Pancreas (tissue), 10 donors: Measurements from ENCODE around the gene MRAP. TPM values are rescaled to one million over a fixed set of nuclear protein-coding genes. Genes with fewer than 3 reads are reported as not detected.

Source experiments
- ATAC-seq, 4 donors: fragments of 200-7000 bp; cut with Tn5 transposase; one replicate each; pipeline versions ENCODE4 v1.8.0 to v1.9.1; 2020; ENCODE audit warnings: mild to moderate bottlenecking in 4 of 4, moderate library complexity in 4 of 4
- DNase-seq, 6 donors: peaks; one replicate each; pipeline ENCODE4 v3.0.0-alpha.2; 2020
- FAIRE-seq: peaks from 2 replicates; lab custom pipeline; 2012; peaks lifted over from hg19 to GRCh38; lab: Jason Lieb, UNC
- H3K27ac ChIP-seq, 4 donors: fragments of 200-600 bp; sonication (generic); 1 replicate in 3 of 4; 2 replicates in 1 of 4; pipeline versions ENCODE4 v1.5.0 to v1.8.0; 2020
- H3K27me3 ChIP-seq, 4 donors: fragments of 200-600 bp; one replicate each; pipeline ENCODE4 v1.8.0; 2021
- H3K36me3 ChIP-seq, 3 donors: fragments of 200-600 bp; sonication (generic) in 1 of 3; one replicate each; pipeline versions ENCODE4 v1.5.0 to v1.8.0; 2020 to 2021
- H3K4me1 ChIP-seq, 3 donors: fragments of 200-600 bp; one replicate each; pipeline ENCODE4 v1.8.0; 2021
- H3K4me3 ChIP-seq, 4 donors: fragments of 200-600 bp; sonication (generic) in 2 of 4; one replicate each; pipeline versions ENCODE4 v1.5.0 to v1.8.0; 2020 to 2021
- H3K9me3 ChIP-seq, 4 donors: fragments of 200-600 bp; one replicate each; pipeline ENCODE4 v1.8.0; 2021
- CTCF ChIP-seq, 4 donors: fragments of 200-600 bp; sonication (generic) in 3 of 4; IDR thresholded peaks; one replicate each; pipeline versions ENCODE4 v1.5.0 to v1.8.0; 2021; ENCODE audit warnings: antibody characterized with exemption in 4 of 4
- WGBS, 2 donors: extraction: QIAGEN DNeasy Blood & Tissue Kit; methylation state at CpG; one replicate each; pipeline ENCODE4 v1.1.7; 2013; 5-methylcytosine and 5-hydroxymethylcytosine counted together
- intact Hi-C, 3 donors: fragments of 100-400 bp; cut with DNase I; formaldehyde crosslinking; loops; one replicate each; pipeline versions ENCODE4 v1.11.1 to v1.14.2; 2022
- polyA plus RNA-seq, 2 donors: library from polyadenylated mRNA; stranded (reverse); fragments of 200-250 nt; gene quantifications; one replicate each; pipeline ENCODE4 v1.2.3, GENCODE V29; 2013
- total RNA-seq, 6 donors: library from RNA; stranded (reverse); fragmentation: NEBNext Ultra II Directional in 4 of 6; extraction: Animal tissue kit (Norgen Biotek cat#: 25700) in 4 of 6; gene quantifications; one replicate each; pipeline versions ENCODE4 v1.2.1 to v1.2.4, GENCODE V29; 2021 to 2023
- donor health status: healthy with polysubstance abuse.
- donor health status: DM: no; HTN: no; CAD: no; lungs with moderate emphysema.
- donor health status: DM: no; HTN: no; CAD: no.
- donor health status: control.
- donor health status: control.
- donor health status: Bipolar disorder and iron deficiency.
- donor health status: DM: yes; HTN: yes; CAD: no.
- donor health status: DM: no; HTN: no; CAD: no.
- donor health status: DM: no; HTN: no; CAD: no.
- donor health status: DM: yes; HTN: yes; CAD: no.

MRAP gene
- total and polyA plus RNA-seq, 8 donors = 0.23 to 1.0 (median 0.28) TPM; not detected in 5

- Histone ChIP-seq H3K4me3 (no peak overlapping the region), H3K27me3 (no peaks in the 10 kb centered on the region), H3K36me3 (no peaks in the 10 kb centered on the region), H3K4me1 (no peaks in the 10 kb centered on the region), H3K9me3 (no peaks in the 10 kb centered on the region), H3K27ac (no peak overlapping the region)
- ATAC-seq (no peak), DNase-seq (no peak), FAIRE-seq (no peak)
- intact Hi-C loops = no loop called here
- WGBS, 2 donors = 87 to 95% methylated on average over 6 of the region's 6 CpGs
- TF ChIP-seq CTCF (IDR thresholded peaks at IDR 0.05) = no peak
These were observed 3.9 kb downstream of the MRAP start for GRCh38 chr21:32302560-32302959.

- H3K36me3 ChIP-seq = peaks cover 0 to 1% (median 0%) of the 10 kb centered on the region in 3 donors
- H3K4me1 ChIP-seq = no peaks in the 10 kb centered on the region
- WGBS, 2 donors = 100% methylated on average over 1 of the region's 1 CpG
- intact Hi-C loops = no loop called here
- no peaks in the 10 kb centered on the region for H3K27me3 ChIP-seq
- H3K9me3 ChIP-seq = no peaks in the 10 kb centered on the region
- H3K27ac ChIP-seq = no peak overlapping the region
- no peak overlapping the region for H3K4me3 ChIP-seq
- ATAC-seq (no peak), FAIRE-seq (no peak), DNase-seq (no peak)
- TF ChIP-seq CTCF (IDR thresholded peaks at IDR 0.05) = no peak
These were observed 4.7 kb downstream of the MRAP start for GRCh38 chr21:32303385-32303784.

- no peak overlapping the region for H3K27ac ChIP-seq
- H3K4me1 ChIP-seq = no peaks in the 10 kb centered on the region
- peaks cover 0 to 5% (median 0%) of the 10 kb centered on the region in 3 donors for H3K36me3 ChIP-seq
- ATAC-seq = no peak
- no peaks in the 10 kb centered on the region for H3K27me3 ChIP-seq
- H3K4me3 ChIP-seq = no peak overlapping the region
- WGBS, 2 donors = 92 to 98% methylated on average over 7 of the region's 7 CpGs
- no peaks in the 10 kb centered on the region for H3K9me3 ChIP-seq
- no peak for TF ChIP-seq CTCF (IDR thresholded peaks at IDR 0.05)
- no peak for DNase-seq
- FAIRE-seq = no peak
- intact Hi-C loops = no loop called here
These were observed 6.3 kb downstream of the MRAP start for GRCh38 chr21:32304998-32305397.

- FAIRE-seq (no peak), DNase-seq (no peak), ATAC-seq (no peak)
- Histone ChIP-seq H3K27ac (no peak overlapping the region), H3K4me1 (no peaks in the 10 kb centered on the region), H3K9me3 (no peaks in the 10 kb centered on the region), H3K36me3 (peaks cover 0 to 5% (median 0%) of the 10 kb centered on the region in 3 donors), H3K4me3 (no peak overlapping the region), H3K27me3 (no peaks in the 10 kb centered on the region)
- no peak for TF ChIP-seq CTCF (IDR thresholded peaks at IDR 0.05)
- WGBS, 2 donors = 71 to 76% methylated on average over 22 of the region's 22 CpGs
- intact Hi-C loops = no loop called here
These were observed 7.5 kb downstream of the MRAP start for GRCh38 chr21:32306021-32306780.

GRCh38 chr21:32307706-32308105, 9.1 kb downstream of the MRAP start:
- Histone ChIP-seq H3K4me3 (no peak overlapping the region), H3K4me1 (no peaks in the 10 kb centered on the region), H3K27me3 (no peaks in the 10 kb centered on the region), H3K27ac (no peak overlapping the region), H3K36me3 (peaks cover 0 to 11% (median 0%) of the 10 kb centered on the region in 3 donors), H3K9me3 (no peaks in the 10 kb centered on the region)
- no peak for FAIRE-seq
- TF ChIP-seq CTCF (IDR thresholded peaks at IDR 0.05) = no peak
- ATAC-seq = no peak
- intact Hi-C loops = no loop called here
- 97% methylated on average over 4 of the region's 4 CpGs for WGBS, 2 donors
- DNase-seq = no peak
